Upper lobe of left lung (tissue), 4 donors: ENCODE data around the gene CAPN2.

Experiments
- CTCF ChIP-seq, 6 experiments: fragments of 450-650 bp in 4 of 6; fragments of 200-600 bp in 2 of 6; sonication (generic) in 2 of 6; IDR thresholded peaks; one replicate each; pipeline ENCODE4 v1.5.1; 2016 to 2019; ENCODE audit warnings: antibody characterized with exemption in 6 of 6
- POLR2A ChIP-seq, 4 donors: fragments of 450-650 bp; IDR thresholded peaks; one replicate each; pipeline ENCODE4 v1.5.1; 2016 to 2017; ENCODE audit warnings: antibody characterized with exemption in 4 of 4, mild to moderate bottlenecking in 2 of 4

GRCh38 chr1:223711747-223712193 is 569 bp upstream of the CAPN2 start:
- TF ChIP-seq CTCF (IDR thresholded peaks at IDR 0.05) = no peak
- no peak for TF ChIP-seq POLR2A (IDR thresholded peaks at IDR 0.05)
